SJCRH30 (cell line): ENCODE results near the gene KRTAP3-1. TPM values are rescaled to one million over a fixed set of nuclear protein-coding genes. Genes with fewer than 3 reads are reported as not detected.

Experiments used
- DNase-seq, 2 experiments: peaks; one replicate each; pipeline ENCODE4 v3.0.0-alpha.2; 2015 to 2020
- H3K27ac ChIP-seq: fragments of 250-450 bp; sonication (Bioruptor Pico); 2 replicates; pipeline ENCODE4 v1.5.1; 2020; ENCODE audit warnings: mild to moderate bottlenecking, moderate library complexity
- H3K27me3 ChIP-seq: fragments of 250-450 bp; sonication (Bioruptor Pico); 2 replicates; pipeline ENCODE4 v1.5.1; 2020; ENCODE audit warnings: mild to moderate bottlenecking, moderate library complexity
- H3K36me3 ChIP-seq: fragments of 250-450 bp; sonication (Bioruptor Pico); 2 replicates; pipeline ENCODE4 v1.5.1; 2020; ENCODE audit warnings: mild to moderate bottlenecking, moderate library complexity
- H3K4me1 ChIP-seq: fragments of 250-450 bp; sonication (Bioruptor Pico); 2 replicates; pipeline ENCODE4 v1.5.1; 2020; ENCODE audit warnings: mild to moderate bottlenecking, moderate library complexity
- H3K4me3 ChIP-seq: fragments of 250-450 bp; sonication (Bioruptor Pico); 2 replicates; pipeline ENCODE4 v1.5.1; 2020; ENCODE audit warnings: mild to moderate bottlenecking, moderate library complexity
- H3K9me3 ChIP-seq: fragments of 250-450 bp; sonication (Bioruptor Pico); replicated peaks from 2 replicates; pipeline ENCODE4 v1.5.1; 2020; ENCODE audit warnings: mild to moderate bottlenecking, moderate library complexity
- total RNA-seq: library from RNA; depleted of rRNA; stranded (reverse); fragments of >200 nt; shearing (Covaris generic); gene quantifications from 2 replicates; pipeline ENCODE4 v1.2.3, GENCODE V29; 2014; rRNA removed

Gene KRTAP3-1
- total RNA-seq, 1 experiment from 2014 or later, result not detected

GRCh38 chr17:40975516-40975915, 33.4 kb downstream of the KRTAP3-1 start:
- peaks cover 4% of the 10 kb centered on the region for H3K4me1 ChIP-seq

GRCh38 chr17:40974366-40974765, 34.6 kb downstream of the KRTAP3-1 start:
- DNase-seq, result no peak
- Histone ChIP-seq H3K4me3 (no peak overlapping the region), H3K27me3 (no peaks in the 10 kb centered on the region), H3K9me3 (no peaks in the 10 kb centered on the region), H3K36me3 (no peaks in the 10 kb centered on the region), H3K4me1 (no peaks in the 10 kb centered on the region), H3K27ac (no peak overlapping the region)

More at GRCh38 chr17:40975516-40975915, 33.4 kb downstream of the KRTAP3-1 start:
- Histone ChIP-seq H3K36me3 (no peaks in the 10 kb centered on the region), H3K4me3 (no peak overlapping the region), H3K9me3 (no peaks in the 10 kb centered on the region), H3K27me3 (no peaks in the 10 kb centered on the region), H3K27ac (no peak overlapping the region)
- no peak for DNase-seq

- Histone ChIP-seq H3K4me1 (no peaks in the 10 kb centered on the region), H3K9me3 (no peaks in the 10 kb centered on the region), H3K36me3 (no peaks in the 10 kb centered on the region), H3K4me3 (no peak overlapping the region), H3K27me3 (no peaks in the 10 kb centered on the region), H3K27ac (no peak overlapping the region)
- no peak for DNase-seq
Measured at GRCh38 chr17:40967582-40967981, 41.3 kb downstream of the KRTAP3-1 start.

GRCh38 chr17:40966848-40967247, 42.1 kb downstream of the KRTAP3-1 start, which contains the start of gene KRT39:
KRT39 (minus strand) TSS chr17:40966948; CDS start chr17:40966856, 92 bp downstream.
- no peaks in the 10 kb centered on the region for H3K36me3 ChIP-seq
- no peaks in the 10 kb centered on the region for H3K9me3 ChIP-seq
- no peak within 1 kb of the TSS for H3K4me3 ChIP-seq
- H3K27ac ChIP-seq, result no peak within 1 kb of the TSS
- H3K4me1 ChIP-seq, result no peaks in the 10 kb centered on the region
- no peak for DNase-seq
- no peaks in the 10 kb centered on the region for H3K27me3 ChIP-seq

- DNase-seq, result peak in 1 of 2 experiments; percentile 34
Measured at GRCh38 chr17:40963838-40964237, 45.1 kb downstream of the KRTAP3-1 start.

GRCh38 chr17:40962059-40962561, 46.8 kb downstream of the KRTAP3-1 start:
- Histone ChIP-seq H3K4me3 (no peak overlapping the region), H3K27me3 (no peaks in the 10 kb centered on the region), H3K27ac (no peak overlapping the region), H3K9me3 (no peaks in the 10 kb centered on the region), H3K36me3 (no peaks in the 10 kb centered on the region), H3K4me1 (0 out of 2 replicates have a peak, but pooled peaks cover under 1% of the 10 kb centered on the region)
- no peak for DNase-seq

More at GRCh38 chr17:40963838-40964237, 45.1 kb downstream of the KRTAP3-1 start:
- Histone ChIP-seq H3K27ac (no peak overlapping the region), H3K4me3 (no peak overlapping the region), H3K4me1 (no peaks in the 10 kb centered on the region), H3K27me3 (no peaks in the 10 kb centered on the region), H3K9me3 (no peaks in the 10 kb centered on the region), H3K36me3 (no peaks in the 10 kb centered on the region)

- no peak for DNase-seq
- Histone ChIP-seq H3K36me3 (no peaks in the 10 kb centered on the region), H3K4me3 (no peak overlapping the region), H3K27me3 (no peaks in the 10 kb centered on the region), H3K4me1 (peaks cover 6% of the 10 kb centered on the region; the same call in 1 of the 2 replicates), H3K27ac (no peak overlapping the region), H3K9me3 (no peaks in the 10 kb centered on the region)
Measured at GRCh38 chr17:40961591-40961990, 47.3 kb downstream of the KRTAP3-1 start.

- no peaks in the 10 kb centered on the region for H3K36me3 ChIP-seq
- H3K27me3 ChIP-seq, result no peaks in the 10 kb centered on the region
- no peak overlapping the region for H3K4me3 ChIP-seq
- H3K9me3 ChIP-seq, result no peaks in the 10 kb centered on the region
- H3K27ac ChIP-seq, result no peak overlapping the region
- no peak for DNase-seq
- peaks cover 6% of the 10 kb centered on the region; the same call in 1 of the 2 replicates for H3K4me1 ChIP-seq
Measured at GRCh38 chr17:40960144-40960543, 48.8 kb downstream of the KRTAP3-1 start.

Other genes starting within 250 kb of the KRTAP3-1 start
- not detected in 2 replicates for gene KRT26, start 236.9 kb downstream of the KRTAP3-1 start, total RNA-seq
- gene KRT27, start 226.6 kb downstream of the KRTAP3-1 start, total RNA-seq, result not detected in 2 replicates
- 0.20 TPM in 1 of 2 replicates, not detected in the other for gene KRT28, start 209.2 kb downstream of the KRTAP3-1 start, total RNA-seq
- 20.4 and 22.5 TPM in 2 replicates for gene KRT10, start 186.5 kb downstream of the KRTAP3-1 start, total RNA-seq
- gene KRT12, start 141.9 kb downstream of the KRTAP3-1 start, total RNA-seq, result not detected in 2 replicates
- gene KRT20, start 123.9 kb downstream of the KRTAP3-1 start, total RNA-seq, result 0.08 and 0.28 TPM in 2 replicates
- gene KRT23, start 71.5 kb downstream of the KRTAP3-1 start, total RNA-seq, result not detected in 2 replicates
- gene KRT39, start 42.2 kb downstream of the KRTAP3-1 start, total RNA-seq, result not detected in 2 replicates
- gene KRT40, start 24.8 kb downstream of the KRTAP3-1 start, total RNA-seq, result not detected in 2 replicates
- not detected in 2 replicates for gene KRTAP3-3, start 15.0 kb downstream of the KRTAP3-1 start, total RNA-seq
- gene KRTAP3-2, start 9.2 kb downstream of the KRTAP3-1 start, total RNA-seq, result not detected in 2 replicates
- not detected in 2 replicates for gene KRTAP1-5, start 18.1 kb upstream of the KRTAP3-1 start, total RNA-seq
- gene KRTAP1-4, start 21.1 kb upstream of the KRTAP3-1 start, total RNA-seq, result not detected in 2 replicates
- not detected in 2 replicates for gene KRTAP1-3, start 25.7 kb upstream of the KRTAP3-1 start, total RNA-seq
- not detected in 2 replicates for gene KRTAP1-1, start 32.3 kb upstream of the KRTAP3-1 start, total RNA-seq
- gene KRTAP2-1, start 38.2 kb upstream of the KRTAP3-1 start, total RNA-seq, result not detected in 2 replicates
- not detected in 2 replicates for gene KRTAP2-2, start 46.1 kb upstream of the KRTAP3-1 start, total RNA-seq
- gene KRTAP2-3, start 51.0 kb upstream of the KRTAP3-1 start, total RNA-seq, result not detected in 2 replicates
- not detected in 2 replicates for gene KRTAP2-4, start 56.8 kb upstream of the KRTAP3-1 start, total RNA-seq
- gene KRTAP4-7, start 75.0 kb upstream of the KRTAP3-1 start, total RNA-seq, result 0.18 TPM in 1 of 2 replicates, not detected in the other
- gene KRTAP4-8, start 89.0 kb upstream of the KRTAP3-1 start, total RNA-seq, result not detected in 2 replicates
- not detected in 2 replicates for gene KRTAP4-16, start 93.1 kb upstream of the KRTAP3-1 start, total RNA-seq
- not detected in 2 replicates for gene KRTAP4-9, start 96.3 kb upstream of the KRTAP3-1 start, total RNA-seq
- not detected in 2 replicates for gene KRTAP4-11, start 109.2 kb upstream of the KRTAP3-1 start, total RNA-seq
- gene KRTAP4-12, start 115.1 kb upstream of the KRTAP3-1 start, total RNA-seq, result 0.22 TPM in 1 of 2 replicates, not detected in the other
- gene KRTAP4-6, start 131.4 kb upstream of the KRTAP3-1 start, total RNA-seq, result not detected in 2 replicates
- gene KRTAP4-5, start 140.7 kb upstream of the KRTAP3-1 start, total RNA-seq, result not detected in 2 replicates
- not detected in 2 replicates for gene KRTAP4-4, start 151.6 kb upstream of the KRTAP3-1 start, total RNA-seq
- not detected in 2 replicates for gene KRTAP4-3, start 159.1 kb upstream of the KRTAP3-1 start, total RNA-seq
- 0.14 TPM in 1 of 2 replicates, not detected in the other for gene KRTAP4-2, start 169.1 kb upstream of the KRTAP3-1 start, total RNA-seq
- not detected in 2 replicates for gene KRTAP4-1, start 175.8 kb upstream of the KRTAP3-1 start, total RNA-seq
- not detected in 2 replicates for gene KRTAP9-1, start 180.8 kb upstream of the KRTAP3-1 start, total RNA-seq
- gene KRTAP9-2, start 217.5 kb upstream of the KRTAP3-1 start, total RNA-seq, result not detected in 2 replicates
- not detected in 2 replicates for gene KRTAP9-3, start 223.3 kb upstream of the KRTAP3-1 start, total RNA-seq
- not detected in 2 replicates for gene KRTAP9-8, start 228.9 kb upstream of the KRTAP3-1 start, total RNA-seq
- gene KRTAP9-4, start 240.6 kb upstream of the KRTAP3-1 start, total RNA-seq, result 0.10 TPM in 1 of 2 replicates, not detected in the other
- not detected in 2 replicates for gene KRTAP9-9, start 246.3 kb upstream of the KRTAP3-1 start, total RNA-seq